Astrocyte (in vitro differentiated cells and primary cell): Measurements from ENCODE around the gene NAGLU. TPM values are rescaled to one million over a fixed set of nuclear protein-coding genes. Genes with fewer than 3 reads are reported as not detected.
A peak's percentile ranks its signal among the peaks of the same experiment; 100 is the strongest.

Experiments used
- DNase-seq: peaks from one replicate; pipeline ENCODE4 v3.0.0-alpha.2; 2010; ENCODE audit warnings: low read depth
- FAIRE-seq: peaks from 2 replicates; lab custom pipeline; 2011; peaks lifted over from hg19 to GRCh38; lab: Jason Lieb, UNC
- H2AFZ ChIP-seq: 2 replicates; pipeline ENCODE4 v1.6.0; 2012; ENCODE audit warnings: low read depth, low read length, inconsistent platforms
- H3K27ac ChIP-seq: 2 replicates; pipeline ENCODE4 v1.5.1; 2011; ENCODE audit warnings: low read depth, low read length, inconsistent platforms
- H3K27me3 ChIP-seq: 2 replicates; pipeline ENCODE4 v1.6.0; 2011; ENCODE audit warnings: low read length, inconsistent platforms; ENCODE audit not compliant: insufficient read depth
- H3K36me3 ChIP-seq: 2 replicates; pipeline ENCODE4 v1.5.1; 2011; ENCODE audit warnings: low read length, inconsistent platforms; ENCODE audit not compliant: insufficient read depth
- H3K4me1 ChIP-seq: 2 replicates; pipeline ENCODE4 v1.5.1; 2011; ENCODE audit warnings: low read length, inconsistent platforms; ENCODE audit not compliant: insufficient read depth
- H3K4me2 ChIP-seq: 2 replicates; pipeline ENCODE4 v1.6.0; 2012; ENCODE audit warnings: low read length, inconsistent platforms
- H3K4me3 ChIP-seq: 2 replicates; pipeline ENCODE4 v1.5.1; 2011; ENCODE audit warnings: low read depth, mild to moderate bottlenecking, low read length, inconsistent platforms; ENCODE audit not compliant: insufficient read depth
- H3K79me2 ChIP-seq: 2 replicates; pipeline ENCODE4 v1.6.0; 2012; ENCODE audit warnings: mild to moderate bottlenecking, low read length, inconsistent platforms; ENCODE audit not compliant: insufficient read depth
- H3K9ac ChIP-seq: 2 replicates; pipeline ENCODE4 v1.6.0; 2012; ENCODE audit warnings: mild to moderate bottlenecking, low read length, inconsistent platforms
- H3K9me3 ChIP-seq: 2 replicates; pipeline ENCODE4 v1.5.1; 2012; ENCODE audit warnings: low read depth, mild to moderate bottlenecking, low read length, inconsistent platforms; ENCODE audit not compliant: insufficient read depth
- H4K20me1 ChIP-seq: 2 replicates; pipeline ENCODE4 v1.6.0; 2012; ENCODE audit warnings: low read length, inconsistent platforms; ENCODE audit not compliant: insufficient read depth
- H3K27ac Mint-ChIP-seq: one replicate; pipeline ENCODE4 v1.8.0; 2021; ENCODE audit warnings: mild to moderate bottlenecking, mixed read lengths; ENCODE audit not compliant: unreplicated experiment
- H3K27me3 Mint-ChIP-seq: one replicate; pipeline ENCODE4 v1.8.0; 2021; ENCODE audit warnings: low read depth, mixed read lengths; ENCODE audit not compliant: unreplicated experiment
- H3K36me3 Mint-ChIP-seq: one replicate; pipeline ENCODE4 v1.8.0; 2021; ENCODE audit warnings: low read depth, mixed read lengths; ENCODE audit not compliant: unreplicated experiment
- H3K4me1 Mint-ChIP-seq: one replicate; pipeline ENCODE4 v1.8.0; 2021; ENCODE audit warnings: low read depth, mixed read lengths; ENCODE audit not compliant: unreplicated experiment
- H3K4me3 Mint-ChIP-seq: one replicate; pipeline ENCODE4 v1.8.0; 2021; ENCODE audit warnings: mild to moderate bottlenecking, moderate library complexity, mixed read lengths; ENCODE audit not compliant: unreplicated experiment
- H3K9me3 Mint-ChIP-seq: one replicate; pipeline ENCODE4 v1.8.0; 2021; ENCODE audit warnings: mild to moderate bottlenecking, mixed read lengths; ENCODE audit not compliant: unreplicated experiment
- CTCF ChIP-seq: IDR thresholded peaks from 2 replicates; pipeline ENCODE4 v1.5.1; 2011; ENCODE audit warnings: low read depth, mild to moderate bottlenecking, inconsistent platforms, low read length, moderate library complexity; ENCODE audit not compliant: insufficient read depth
- EZH2 ChIP-seq: IDR thresholded peaks from 2 replicates; pipeline ENCODE4 v1.6.1; 2012; ENCODE audit warnings: mild to moderate bottlenecking, low read length, inconsistent platforms; ENCODE audit not compliant: insufficient read depth
- total RNA-seq: library from RNA; stranded (reverse); gene quantifications from 2 replicates; pipeline ENCODE4 v1.2.1, GENCODE V29; 2021

NAGLU gene
- total RNA-seq, 1 donor from 2014 or later = 19.3 TPM

- Histone ChIP-seq H3K79me2 (no peaks in the 10 kb centered on the region), H3K4me2 (peak overlapping the region; percentile 79)
- no peak for FAIRE-seq
Measured at GRCh38 chr17:42520540-42520951, 15.5 kb upstream of the NAGLU start.

GRCh38 chr17:42521036-42521435 is 15.0 kb upstream of the NAGLU start:
- Histone ChIP-seq H3K27ac (peak overlapping the region; percentile 100), H3K9ac (peak overlapping the region; percentile 84), H3K4me1 (peaks cover 74% of the 10 kb centered on the region), H3K4me2 (peak overlapping the region; percentile 79), H2AFZ (no peak overlapping the region), H3K36me3 (no peaks in the 10 kb centered on the region), H3K4me3 (no peak overlapping the region), H3K27me3 (no peaks in the 10 kb centered on the region), H3K9me3 (no peaks in the 10 kb centered on the region), H3K79me2 (no peaks in the 10 kb centered on the region), H4K20me1 (no peaks in the 10 kb centered on the region)
- H3K4me3 Mint-ChIP-seq = peak overlapping the region; percentile 50
- peaks cover 85% of the 10 kb centered on the region for H3K4me1 Mint-ChIP-seq
- H3K9me3 Mint-ChIP-seq = no peaks in the 10 kb centered on the region
- TF ChIP-seq EZH2 (no peak), CTCF (no peak)
- FAIRE-seq = no peak
- peaks cover 11% of the 10 kb centered on the region for H3K36me3 Mint-ChIP-seq
- DNase-seq = no peak
- H3K27me3 Mint-ChIP-seq = no peaks in the 10 kb centered on the region
- H3K27ac Mint-ChIP-seq = peak overlapping the region; percentile 100

More at GRCh38 chr17:42520540-42520951, 15.5 kb upstream of the NAGLU start:
- peaks cover 11% of the 10 kb centered on the region for H3K36me3 Mint-ChIP-seq
- H3K9ac ChIP-seq = peak overlapping the region; percentile 84
- H3K27me3 ChIP-seq = no peaks in the 10 kb centered on the region
- peak overlapping the region; percentile 100 for H3K27ac Mint-ChIP-seq
- peaks cover 86% of the 10 kb centered on the region for H3K4me1 Mint-ChIP-seq
- peak overlapping the region; percentile 50 for H3K4me3 Mint-ChIP-seq
- H4K20me1 ChIP-seq = no peaks in the 10 kb centered on the region
- no peaks in the 10 kb centered on the region for H3K9me3 Mint-ChIP-seq
- H3K4me1 ChIP-seq = peaks cover 69% of the 10 kb centered on the region
- H3K4me3 ChIP-seq = no peak overlapping the region
- H2AFZ ChIP-seq = no peak overlapping the region
- no peaks in the 10 kb centered on the region for H3K36me3 ChIP-seq
- no peak for DNase-seq
- H3K9me3 ChIP-seq = no peaks in the 10 kb centered on the region
- H3K27ac ChIP-seq = peak overlapping the region; percentile 100
- no peaks in the 10 kb centered on the region for H3K27me3 Mint-ChIP-seq
- TF ChIP-seq CTCF = peak; percentile 27
- TF ChIP-seq EZH2 = no peak

- Mint-ChIP-seq H3K4me1 (peaks cover 82% of the 10 kb centered on the region), H3K36me3 (peaks cover 11% of the 10 kb centered on the region), H3K9me3 (no peaks in the 10 kb centered on the region), H3K27ac (peak overlapping the region; percentile 100), H3K27me3 (no peaks in the 10 kb centered on the region), H3K4me3 (peak overlapping the region; percentile 22)
- peak overlapping the region; percentile 84 for H3K9ac ChIP-seq
- TF ChIP-seq CTCF (no peak), EZH2 (no peak)
- peaks cover 73% of the 10 kb centered on the region for H3K4me1 ChIP-seq
- no peak overlapping the region for H2AFZ ChIP-seq
- no peaks in the 10 kb centered on the region for H3K27me3 ChIP-seq
- no peak for DNase-seq
- H3K36me3 ChIP-seq = no peaks in the 10 kb centered on the region
- peak overlapping the region; percentile 79 for H3K4me2 ChIP-seq
- H3K9me3 ChIP-seq = no peaks in the 10 kb centered on the region
- no peaks in the 10 kb centered on the region for H4K20me1 ChIP-seq
- no peak overlapping the region for H3K4me3 ChIP-seq
- peak overlapping the region; percentile 100 for H3K27ac ChIP-seq
- no peaks in the 10 kb centered on the region for H3K79me2 ChIP-seq
- FAIRE-seq = no peak
Measured at GRCh38 chr17:42521666-42522262, 14.3 kb upstream of the NAGLU start.
